B cell (primary cell): Measurements from ENCODE around the gene KANK3.

Experiments
- EZH2 ChIP-seq: IDR thresholded peaks from 2 replicates; pipeline ENCODE4 v1.6.1; 2012; ENCODE audit warnings: borderline replicate concordance, low read depth, mild to moderate bottlenecking, moderate library complexity, low read length; ENCODE audit not compliant: insufficient read depth, poor library complexity, severe bottlenecking
- TF ChIP-seq, protein P1 (sequence below): fragments of 200-600 bp; IDR thresholded peaks from one replicate; pipeline ENCODE4 v1.8.0; 2022; ENCODE audit warnings: antibody characterized with exemption, mild to moderate bottlenecking

DNA sequence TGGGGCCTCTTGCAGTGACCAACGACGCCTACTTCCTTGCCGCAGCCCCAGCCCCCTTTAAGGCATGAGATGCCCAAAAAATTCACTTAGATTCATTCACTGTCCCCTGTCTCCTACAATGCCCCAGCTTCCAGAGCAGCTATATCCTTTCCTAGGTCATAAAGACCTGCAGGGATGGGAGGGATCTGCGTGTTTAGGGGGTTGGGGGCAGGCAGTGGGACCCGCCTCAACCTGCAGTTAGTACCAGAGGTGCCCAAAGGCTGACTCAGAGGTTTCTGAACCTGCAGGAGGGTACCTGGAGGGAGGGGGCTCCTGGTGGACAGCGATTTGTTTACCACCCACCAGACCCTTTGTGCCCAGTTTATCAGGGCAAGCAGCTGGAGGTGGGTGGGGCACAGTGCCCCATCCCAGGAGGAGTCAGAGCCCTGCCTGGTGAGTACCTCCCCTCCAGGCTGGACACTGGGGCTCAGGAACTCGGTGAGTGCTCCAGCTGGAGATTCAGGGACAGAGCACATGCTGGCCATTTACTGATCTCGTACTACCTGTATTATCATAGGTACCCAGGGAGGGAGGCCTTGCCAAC, 11.7 kb downstream of the KANK3 start:
- TF ChIP-seq, protein P1, sequence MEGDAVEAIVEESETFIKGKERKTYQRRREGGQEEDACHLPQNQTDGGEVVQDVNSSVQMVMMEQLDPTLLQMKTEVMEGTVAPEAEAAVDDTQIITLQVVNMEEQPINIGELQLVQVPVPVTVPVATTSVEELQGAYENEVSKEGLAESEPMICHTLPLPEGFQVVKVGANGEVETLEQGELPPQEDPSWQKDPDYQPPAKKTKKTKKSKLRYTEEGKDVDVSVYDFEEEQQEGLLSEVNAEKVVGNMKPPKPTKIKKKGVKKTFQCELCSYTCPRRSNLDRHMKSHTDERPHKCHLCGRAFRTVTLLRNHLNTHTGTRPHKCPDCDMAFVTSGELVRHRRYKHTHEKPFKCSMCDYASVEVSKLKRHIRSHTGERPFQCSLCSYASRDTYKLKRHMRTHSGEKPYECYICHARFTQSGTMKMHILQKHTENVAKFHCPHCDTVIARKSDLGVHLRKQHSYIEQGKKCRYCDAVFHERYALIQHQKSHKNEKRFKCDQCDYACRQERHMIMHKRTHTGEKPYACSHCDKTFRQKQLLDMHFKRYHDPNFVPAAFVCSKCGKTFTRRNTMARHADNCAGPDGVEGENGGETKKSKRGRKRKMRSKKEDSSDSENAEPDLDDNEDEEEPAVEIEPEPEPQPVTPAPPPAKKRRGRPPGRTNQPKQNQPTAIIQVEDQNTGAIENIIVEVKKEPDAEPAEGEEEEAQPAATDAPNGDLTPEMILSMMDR, result no peak
- no peak for TF ChIP-seq EZH2
